GM23338 (cell line): Measurements from ENCODE around the gene PARP12. TPM values are rescaled to one million over a fixed set of nuclear protein-coding genes. Genes with fewer than 3 reads are reported as not detected.

Experiments used
- ATAC-seq: fragments of 200-7000 bp; cut with Tn5 transposase; 3 replicates; pipeline ENCODE4 v1.9.1; 2020
- DNase-seq: peaks from one replicate; pipeline ENCODE4 v3.0.0-alpha.2; 2015; ENCODE audit warnings: low spot score
- H2AFZ ChIP-seq: fragments of 200-600 bp; sonication (generic); 2 replicates; pipeline ENCODE4 v1.8.0; 2016; ENCODE audit warnings: antibody characterized with exemption, mild to moderate bottlenecking, moderate library complexity
- H3F3A ChIP-seq: fragments of 200-600 bp; sonication (generic); replicated peaks from 2 replicates; pipeline ENCODE4 v1.8.0; 2017; ENCODE audit warnings: antibody characterized with exemption, mixed run types, low read depth
- H3K27ac ChIP-seq: fragments of 200-600 bp; sonication (generic); 2 replicates; pipeline ENCODE4 v1.6.1; 2016; ENCODE audit warnings: low read depth
- H3K27me3 ChIP-seq: fragments of 200-600 bp; sonication (generic); 2 replicates; pipeline ENCODE4 v1.8.0; 2016; ENCODE audit warnings: mild to moderate bottlenecking, mixed run types, moderate library complexity; ENCODE audit not compliant: insufficient read depth
- H3K36me3 ChIP-seq: fragments of 200-600 bp; sonication (generic); 2 replicates; pipeline ENCODE4 v1.8.0; 2016; ENCODE audit warnings: mild to moderate bottlenecking; ENCODE audit not compliant: insufficient read depth
- H3K4me1 ChIP-seq: fragments of 200-600 bp; sonication (generic); 2 replicates; pipeline ENCODE4 v1.8.0; 2016; ENCODE audit warnings: mild to moderate bottlenecking, moderate library complexity; ENCODE audit not compliant: insufficient read depth
- H3K4me2 ChIP-seq: fragments of 200-600 bp; sonication (generic); 2 replicates; pipeline ENCODE4 v1.7.1; 2017; ENCODE audit warnings: mixed run types
- H3K4me3 ChIP-seq: fragments of 200-600 bp; sonication (generic); 2 replicates; pipeline ENCODE4 v1.6.1; 2016; ENCODE audit warnings: mixed run types
- H3K79me2 ChIP-seq: fragments of 200-600 bp; sonication (generic); replicated peaks from 2 replicates; pipeline ENCODE4 v1.8.0; 2017; ENCODE audit warnings: mild to moderate bottlenecking; ENCODE audit not compliant: insufficient read depth
- H3K9me2 ChIP-seq: fragments of 200-600 bp; sonication (generic); 2 replicates; pipeline ENCODE4 v1.8.0; 2017; ENCODE audit not compliant: insufficient read depth
- H4K20me1 ChIP-seq: fragments of 200-600 bp; sonication (generic); replicated peaks from 2 replicates; pipeline ENCODE4 v1.8.0; 2017; ENCODE audit warnings: mild to moderate bottlenecking; ENCODE audit not compliant: insufficient read depth
- H3K27ac Mint-ChIP-seq: 2 replicates; pipeline ENCODE4 v1.8.0; 2020; ENCODE audit warnings: inconsistent platforms, mild to moderate bottlenecking, moderate library complexity, mixed read lengths
- H3K27me3 Mint-ChIP-seq: 3 replicates; pipeline ENCODE4 v1.8.0; 2022; ENCODE audit warnings: low read depth, mild to moderate bottlenecking, moderate library complexity, mixed read lengths, inconsistent platforms; ENCODE audit not compliant: insufficient read depth, poor library complexity
- H3K36me3 Mint-ChIP-seq: 3 replicates; pipeline ENCODE4 v1.8.0; 2021; ENCODE audit warnings: low read depth, mild to moderate bottlenecking, inconsistent platforms, moderate library complexity, mixed read lengths
- H3K4me1 Mint-ChIP-seq: 3 replicates; pipeline ENCODE4 v1.8.0; 2020; ENCODE audit warnings: mild to moderate bottlenecking, inconsistent platforms, mixed read lengths
- H3K4me3 Mint-ChIP-seq: 3 replicates; pipeline ENCODE4 v1.8.0; 2021; ENCODE audit warnings: moderate library complexity, mild to moderate bottlenecking, inconsistent platforms, mixed read lengths
- H3K9me3 Mint-ChIP-seq: 3 replicates; pipeline ENCODE4 v1.8.0; 2020; ENCODE audit warnings: moderate library complexity, mild to moderate bottlenecking, inconsistent platforms, mixed read lengths
- CREB1 ChIP-seq: fragments of 250-450 bp; sonication (Bioruptor Pico); IDR thresholded peaks from 2 replicates; pipeline ENCODE4 v1.5.0; 2020; ENCODE audit warnings: low read depth, mild to moderate bottlenecking, moderate library complexity
- EZH2 ChIP-seq: fragments of 200-600 bp; sonication (generic); IDR thresholded peaks from one replicate; pipeline ENCODE4 v1.8.0; 2017; ENCODE audit warnings: antibody characterized with exemption, mild to moderate bottlenecking, low read depth; ENCODE audit not compliant: unreplicated experiment
- EZH2phosphoT487 ChIP-seq: fragments of 200-600 bp; sonication (generic); IDR thresholded peaks from one replicate; pipeline ENCODE4 v1.8.1; 2018; ENCODE audit warnings: antibody characterized with exemption; ENCODE audit not compliant: unreplicated experiment
- JUNB ChIP-seq: IDR thresholded peaks from one replicate; pipeline ENCODE4 v1.6.1; 2016; ENCODE audit warnings: antibody characterized with exemption; ENCODE audit not compliant: unreplicated experiment
- NANOG ChIP-seq: IDR thresholded peaks from 2 replicates; pipeline ENCODE4 v1.6.1; 2016; ENCODE audit warnings: antibody characterized with exemption, borderline replicate concordance
- POLR2AphosphoS5 ChIP-seq: IDR thresholded peaks from 2 replicates; pipeline ENCODE4 v1.6.1; 2016; ENCODE audit warnings: antibody characterized with exemption, low read depth
- STAT1 ChIP-seq: IDR thresholded peaks from one replicate; pipeline ENCODE4 v1.6.1; 2016; ENCODE audit warnings: antibody characterized with exemption; ENCODE audit not compliant: unreplicated experiment
- ZNF114 ChIP-seq: fragments of 250-450 bp; sonication (Bioruptor Pico); IDR thresholded peaks from 2 replicates; pipeline ENCODE4 v1.5.0; 2020; ENCODE audit warnings: mild to moderate bottlenecking, moderate library complexity
- ZNF331 ChIP-seq: fragments of 250-450 bp; sonication (Bioruptor Pico); IDR thresholded peaks from 2 replicates; pipeline ENCODE4 v1.5.0; 2020; ENCODE audit warnings: low read depth, mild to moderate bottlenecking, moderate library complexity
- ZNF462 ChIP-seq: fragments of 250-450 bp; sonication (Bioruptor Pico); IDR thresholded peaks from 2 replicates; pipeline ENCODE4 v1.5.0; 2020; ENCODE audit warnings: mild to moderate bottlenecking, moderate library complexity
- polyA plus RNA-seq: library from polyadenylated mRNA; unstranded; fragments of >200 nt; fragmentation: Nextera tagmentation; extraction: Ambion mirVana; gene quantifications from 2 replicates; pipeline ENCODE4 v1.2.1, GENCODE V29; 2016
- total RNA-seq: library from RNA; depleted of rRNA; stranded (reverse); fragments of >200 nt; shearing (Covaris generic); gene quantifications from 2 replicates; pipeline ENCODE4 v1.2.3, GENCODE V29; 2014
- TF ChIP-seq, protein P1 (sequence below): IDR thresholded peaks from one replicate; pipeline ENCODE4 v1.6.1; 2018; ENCODE audit warnings: antibody characterized with exemption; ENCODE audit not compliant: unreplicated experiment
- TF ChIP-seq, protein P2 (sequence below), 2 experiments: fragments of 200-600 bp in 1 of 2; sonication (generic) in 1 of 2; conservative IDR thresholded peaks; 2 replicates each; pipeline versions ENCODE4 v1.5.1 to v1.6.1; 2016 to 2017; ENCODE audit warnings: antibody characterized with exemption in 2 of 2, low read depth in 2 of 2, mild to moderate bottlenecking in 2 of 2, moderate library complexity in 1 of 2

Gene PARP12
- total and polyA plus RNA-seq, 2 experiments from 2014 or later = 2.7 to 10.3 TPM

- Histone ChIP-seq H2AFZ (no peak overlapping the region), H3K9me2 (no peaks in the 10 kb centered on the region), H3K36me3 (no peaks in the 10 kb centered on the region), H3K27ac (no peak overlapping the region), H3K4me2 (no peak overlapping the region), H3F3A (no peaks in the 10 kb centered on the region), H3K79me2 (no peaks in the 10 kb centered on the region), H3K4me1 (no peaks in the 10 kb centered on the region), H3K4me3 (no peak overlapping the region), H4K20me1 (no peaks in the 10 kb centered on the region), H3K27me3 (no peaks in the 10 kb centered on the region)
- H3K27ac Mint-ChIP-seq = no peak overlapping the region
- H3K36me3 Mint-ChIP-seq = no peaks in the 10 kb centered on the region
- DNase-seq = no peak
- H3K9me3 Mint-ChIP-seq = no peaks in the 10 kb centered on the region
- ATAC-seq = no peak
- peaks cover 13% of the 10 kb centered on the region for H3K27me3 Mint-ChIP-seq
- no peak overlapping the region for H3K4me3 Mint-ChIP-seq
- peaks cover 6% of the 10 kb centered on the region for H3K4me1 Mint-ChIP-seq
- TF ChIP-seq ZNF114 (CRISPR knock-in tag) (no peak), CREB1 (CRISPR knock-in tag) (no peak), JUNB (no peak), ZNF331 (CRISPR knock-in tag) (no peak), POLR2AphosphoS5 (no peak), ZNF462 (CRISPR knock-in tag) (no peak), EZH2 (no peak), NANOG (no peak), STAT1 (no peak), EZH2phosphoT487 (no peak)
- TF ChIP-seq, protein P1, sequence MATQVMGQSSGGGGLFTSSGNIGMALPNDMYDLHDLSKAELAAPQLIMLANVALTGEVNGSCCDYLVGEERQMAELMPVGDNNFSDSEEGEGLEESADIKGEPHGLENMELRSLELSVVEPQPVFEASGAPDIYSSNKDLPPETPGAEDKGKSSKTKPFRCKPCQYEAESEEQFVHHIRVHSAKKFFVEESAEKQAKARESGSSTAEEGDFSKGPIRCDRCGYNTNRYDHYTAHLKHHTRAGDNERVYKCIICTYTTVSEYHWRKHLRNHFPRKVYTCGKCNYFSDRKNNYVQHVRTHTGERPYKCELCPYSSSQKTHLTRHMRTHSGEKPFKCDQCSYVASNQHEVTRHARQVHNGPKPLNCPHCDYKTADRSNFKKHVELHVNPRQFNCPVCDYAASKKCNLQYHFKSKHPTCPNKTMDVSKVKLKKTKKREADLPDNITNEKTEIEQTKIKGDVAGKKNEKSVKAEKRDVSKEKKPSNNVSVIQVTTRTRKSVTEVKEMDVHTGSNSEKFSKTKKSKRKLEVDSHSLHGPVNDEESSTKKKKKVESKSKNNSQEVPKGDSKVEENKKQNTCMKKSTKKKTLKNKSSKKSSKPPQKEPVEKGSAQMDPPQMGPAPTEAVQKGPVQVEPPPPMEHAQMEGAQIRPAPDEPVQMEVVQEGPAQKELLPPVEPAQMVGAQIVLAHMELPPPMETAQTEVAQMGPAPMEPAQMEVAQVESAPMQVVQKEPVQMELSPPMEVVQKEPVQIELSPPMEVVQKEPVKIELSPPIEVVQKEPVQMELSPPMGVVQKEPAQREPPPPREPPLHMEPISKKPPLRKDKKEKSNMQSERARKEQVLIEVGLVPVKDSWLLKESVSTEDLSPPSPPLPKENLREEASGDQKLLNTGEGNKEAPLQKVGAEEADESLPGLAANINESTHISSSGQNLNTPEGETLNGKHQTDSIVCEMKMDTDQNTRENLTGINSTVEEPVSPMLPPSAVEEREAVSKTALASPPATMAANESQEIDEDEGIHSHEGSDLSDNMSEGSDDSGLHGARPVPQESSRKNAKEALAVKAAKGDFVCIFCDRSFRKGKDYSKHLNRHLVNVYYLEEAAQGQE = no peak
- TF ChIP-seq, protein P2, sequence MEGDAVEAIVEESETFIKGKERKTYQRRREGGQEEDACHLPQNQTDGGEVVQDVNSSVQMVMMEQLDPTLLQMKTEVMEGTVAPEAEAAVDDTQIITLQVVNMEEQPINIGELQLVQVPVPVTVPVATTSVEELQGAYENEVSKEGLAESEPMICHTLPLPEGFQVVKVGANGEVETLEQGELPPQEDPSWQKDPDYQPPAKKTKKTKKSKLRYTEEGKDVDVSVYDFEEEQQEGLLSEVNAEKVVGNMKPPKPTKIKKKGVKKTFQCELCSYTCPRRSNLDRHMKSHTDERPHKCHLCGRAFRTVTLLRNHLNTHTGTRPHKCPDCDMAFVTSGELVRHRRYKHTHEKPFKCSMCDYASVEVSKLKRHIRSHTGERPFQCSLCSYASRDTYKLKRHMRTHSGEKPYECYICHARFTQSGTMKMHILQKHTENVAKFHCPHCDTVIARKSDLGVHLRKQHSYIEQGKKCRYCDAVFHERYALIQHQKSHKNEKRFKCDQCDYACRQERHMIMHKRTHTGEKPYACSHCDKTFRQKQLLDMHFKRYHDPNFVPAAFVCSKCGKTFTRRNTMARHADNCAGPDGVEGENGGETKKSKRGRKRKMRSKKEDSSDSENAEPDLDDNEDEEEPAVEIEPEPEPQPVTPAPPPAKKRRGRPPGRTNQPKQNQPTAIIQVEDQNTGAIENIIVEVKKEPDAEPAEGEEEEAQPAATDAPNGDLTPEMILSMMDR (conservative IDR thresholded peaks at IDR 0.05; ENCODE audit: low read depth in 2 of 2) = no peak
These were observed 62.0 kb downstream of the PARP12 start for GRCh38 chr7:140000666-140001268.
